GM18867 (cell line): ENCODE results near the gene HNRNPA0.
A peak's percentile ranks its signal among the peaks of the same experiment; 100 is the strongest.
"Not testable (repeated sequence)": the region's sequence is repeated elsewhere in the genome, so short reads cannot be mapped to it uniquely, and the experiment has no call there.

Experiments
- ATAC-seq: cut with Tn5 transposase; IDR thresholded peaks from one replicate; pipeline ENCODE4 v1.9.1; 2021; ENCODE audit warnings: mild to moderate bottlenecking, moderate library complexity; ENCODE audit not compliant: unreplicated experiment

Gene HNRNPA0

DNA sequence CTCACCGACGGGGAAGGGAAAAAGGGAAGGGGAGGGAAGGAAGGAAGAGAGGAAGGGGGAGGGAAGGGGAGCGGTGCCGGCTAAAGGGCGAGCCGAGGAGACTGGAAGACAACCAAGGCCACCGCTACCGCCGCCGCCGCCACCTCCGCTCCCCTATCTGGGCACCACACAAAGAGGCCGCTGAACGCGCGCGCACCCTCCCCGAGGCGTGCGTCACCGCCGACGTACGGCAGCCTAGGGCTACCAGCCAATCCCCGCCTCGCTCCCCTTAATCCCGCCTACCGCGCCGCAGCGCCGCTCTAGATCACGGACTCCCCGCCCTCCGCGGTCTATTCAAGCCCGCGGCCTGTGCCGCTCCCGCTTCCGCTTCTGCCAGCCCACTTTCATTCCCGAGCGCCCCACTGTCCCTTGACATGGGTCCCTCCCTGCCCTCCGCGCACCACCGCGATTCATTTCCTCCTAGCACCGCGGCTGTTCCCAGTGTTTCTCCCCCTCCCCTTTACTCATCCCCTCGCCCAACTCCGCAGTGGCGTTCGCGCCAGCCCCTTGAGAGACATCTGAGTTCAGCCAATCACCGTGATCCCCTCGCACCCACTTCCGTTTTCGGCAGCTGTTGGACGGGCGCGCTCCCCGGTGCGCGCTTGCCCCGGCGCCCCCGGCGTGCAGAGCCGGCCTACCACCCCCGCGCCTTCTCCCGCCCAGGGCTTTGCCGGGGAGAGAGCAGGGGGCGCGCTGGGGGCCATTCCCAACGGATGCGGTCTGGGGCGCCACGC lies at the start of gene HNRNPA0:
HNRNPA0 (minus strand) TSS at position 176 of the 773 bp plus-strand sequence. CDS start 297 bp downstream, outside the sequence.
- ATAC-seq, result peak; percentile 75

DNA sequence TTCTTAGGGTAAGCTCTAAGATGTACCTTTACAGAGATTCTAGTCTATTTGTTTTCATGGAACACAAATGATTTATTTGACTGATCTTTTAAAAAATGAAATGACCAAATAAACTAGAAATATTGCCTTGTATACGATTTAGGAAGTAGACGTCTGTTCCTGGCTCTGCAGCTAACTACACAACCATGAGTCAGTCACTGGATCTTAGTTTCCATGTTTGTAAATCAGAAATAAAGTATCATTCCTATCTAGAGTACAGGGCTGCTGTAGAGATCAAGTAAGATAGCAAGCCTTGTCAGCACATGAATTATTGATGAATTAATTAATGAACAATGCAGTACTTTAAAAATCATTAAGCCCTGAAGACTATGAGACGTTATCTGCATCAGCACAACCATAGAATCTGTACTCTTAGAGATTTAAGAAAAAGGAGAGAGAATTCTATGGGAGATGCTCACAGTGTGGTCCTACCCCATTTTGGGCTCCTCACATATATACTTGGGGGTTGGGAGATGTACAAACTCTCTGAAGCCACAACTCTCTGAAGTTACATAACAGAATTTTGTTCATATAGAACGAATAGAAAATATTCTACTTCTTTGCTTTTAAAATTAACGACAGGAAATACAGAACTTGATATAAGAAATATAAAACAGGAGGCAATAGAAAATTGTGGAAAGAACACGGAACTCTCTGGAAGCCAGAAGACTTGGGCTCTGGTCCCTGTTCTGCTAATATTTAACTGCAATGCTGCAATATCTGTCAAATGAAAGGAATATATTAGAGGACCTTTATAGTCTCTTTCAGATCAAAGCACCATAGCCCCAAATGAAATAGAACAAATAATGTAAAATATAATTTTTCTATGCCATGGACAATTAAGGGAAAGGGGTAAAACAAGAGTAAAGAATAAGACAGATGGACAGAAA lies 48.4 kb upstream of the HNRNPA0 start:
- ATAC-seq, result no peak

DNA sequence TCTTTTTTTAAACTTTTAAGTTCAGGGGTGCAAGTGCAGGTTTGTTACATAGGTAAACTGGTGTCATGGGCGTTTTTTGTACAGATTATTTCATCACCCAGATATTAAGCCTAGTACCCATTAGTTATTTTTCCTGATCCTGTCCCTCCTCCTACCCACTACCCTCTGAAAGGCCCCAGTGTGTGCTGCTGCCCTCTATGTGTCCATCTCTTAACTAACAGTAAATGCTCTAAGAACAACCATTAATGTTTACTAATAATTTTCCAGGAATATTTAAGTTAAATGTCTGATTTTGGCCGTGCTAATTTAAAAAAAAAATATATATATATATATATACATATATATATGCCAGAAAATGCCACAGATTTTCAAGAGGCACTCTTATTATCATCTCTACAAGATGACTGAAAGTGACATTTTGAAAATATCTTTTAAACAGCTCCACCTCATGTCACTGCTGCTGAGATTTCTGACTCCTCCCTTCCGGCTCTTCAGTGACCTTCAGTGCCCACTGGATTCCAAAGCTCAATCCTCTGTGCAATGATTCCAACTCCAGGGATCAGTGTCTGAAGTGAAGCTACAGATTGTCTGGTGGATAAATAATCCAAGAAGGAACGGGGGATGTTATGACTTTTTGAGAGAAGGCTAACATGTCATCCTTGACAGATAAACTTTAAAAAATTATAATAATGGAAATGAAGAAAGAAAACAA lies 46.7 kb upstream of the HNRNPA0 start:
- ATAC-seq, result no peak

DNA sequence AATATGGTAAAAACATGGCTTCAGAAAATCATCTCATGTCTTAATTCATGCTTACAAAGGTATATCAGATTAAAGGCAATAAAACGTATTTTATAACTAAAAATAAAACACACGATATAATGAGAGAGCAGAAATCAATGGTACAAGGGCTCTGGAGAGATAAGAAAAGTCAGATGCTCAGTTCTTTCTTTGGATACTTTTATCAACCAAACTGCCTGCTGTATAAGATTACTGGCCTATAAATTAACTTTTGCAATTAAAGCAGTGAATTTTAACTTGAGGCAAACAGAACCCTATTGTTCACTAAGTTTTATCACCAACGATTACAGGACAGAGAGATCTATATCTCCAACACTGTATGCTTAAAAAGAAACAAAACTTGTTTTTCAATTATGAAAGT lies 42.1 kb upstream of the HNRNPA0 start:
- no peak for ATAC-seq

DNA sequence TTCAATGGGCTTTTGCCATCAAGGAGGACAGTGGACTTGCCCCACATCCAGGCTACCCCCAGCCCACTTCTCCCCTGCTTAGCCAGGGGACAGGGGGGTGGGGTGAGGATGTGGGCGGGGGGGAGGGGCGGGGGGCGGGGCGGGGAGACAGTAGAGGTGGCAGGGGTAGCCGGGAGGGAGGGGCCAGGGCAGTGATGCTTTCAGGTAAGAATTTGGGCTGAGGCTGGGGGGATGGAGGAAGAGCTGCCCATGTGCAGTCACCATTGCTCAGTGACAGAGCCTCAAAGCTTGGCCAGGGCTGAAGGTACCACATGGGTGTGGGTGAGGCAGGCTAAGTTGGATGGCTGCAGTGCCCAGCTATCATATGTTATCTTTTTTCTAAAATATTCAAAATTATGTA lies 40.7 kb upstream of the HNRNPA0 start:
- no peak for ATAC-seq

DNA sequence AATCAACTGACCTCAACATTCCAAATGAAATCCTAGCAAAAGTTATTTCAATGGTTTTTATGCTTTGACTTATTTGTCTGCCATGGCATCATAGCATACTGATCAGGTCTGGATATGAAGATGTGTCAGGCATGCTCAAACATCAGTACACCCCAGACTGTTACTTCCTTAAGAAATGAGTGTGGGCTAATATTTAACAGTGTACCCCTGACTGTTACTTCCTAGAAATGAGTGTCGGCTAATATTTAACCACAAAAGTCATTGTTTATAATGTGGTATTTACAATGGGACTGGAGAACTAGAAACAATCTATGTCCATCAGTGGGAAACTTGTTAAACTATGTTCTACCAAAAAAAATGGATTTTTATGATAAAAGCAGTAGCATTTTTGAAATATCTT lies 38.1 kb upstream of the HNRNPA0 start:
- no peak for ATAC-seq

DNA sequence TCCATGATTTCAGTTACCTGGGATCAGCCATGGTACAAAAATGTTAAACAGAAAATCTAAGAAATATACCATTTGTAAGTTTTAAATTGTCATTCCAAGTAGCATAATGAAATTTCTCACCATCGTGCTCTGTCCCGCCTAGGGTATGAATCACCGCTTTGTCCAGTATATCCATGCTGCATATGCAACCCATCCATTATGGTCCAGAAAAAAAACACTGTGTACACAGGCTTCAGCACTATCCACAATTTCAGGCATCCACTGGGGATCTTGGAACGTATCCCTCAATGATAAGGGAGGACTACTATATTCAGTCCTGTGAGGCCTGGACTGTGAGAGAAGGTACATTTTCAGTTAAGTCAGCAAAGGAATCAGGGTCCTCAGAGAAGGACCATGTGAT lies 37.6 kb upstream of the HNRNPA0 start:
- no peak for ATAC-seq

DNA sequence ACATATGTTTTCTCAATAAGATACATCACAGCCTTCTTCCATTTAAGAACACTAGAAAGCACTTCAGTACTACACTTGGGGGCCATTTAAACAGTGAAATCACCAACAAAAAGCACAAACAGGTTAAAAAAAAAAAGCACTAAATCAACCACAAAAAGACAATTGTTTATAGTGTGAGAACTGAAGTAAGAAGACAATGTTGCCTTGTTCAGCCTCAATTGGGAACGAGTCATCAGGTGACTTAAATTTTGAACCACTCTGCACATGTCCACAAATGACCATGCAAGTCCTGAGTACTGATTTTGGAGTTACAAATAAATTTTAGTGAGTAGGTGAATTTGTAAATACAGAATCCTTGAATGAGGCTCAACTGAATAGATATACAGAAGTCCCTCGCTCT lies 37.2 kb upstream of the HNRNPA0 start:
- no peak for ATAC-seq

DNA sequence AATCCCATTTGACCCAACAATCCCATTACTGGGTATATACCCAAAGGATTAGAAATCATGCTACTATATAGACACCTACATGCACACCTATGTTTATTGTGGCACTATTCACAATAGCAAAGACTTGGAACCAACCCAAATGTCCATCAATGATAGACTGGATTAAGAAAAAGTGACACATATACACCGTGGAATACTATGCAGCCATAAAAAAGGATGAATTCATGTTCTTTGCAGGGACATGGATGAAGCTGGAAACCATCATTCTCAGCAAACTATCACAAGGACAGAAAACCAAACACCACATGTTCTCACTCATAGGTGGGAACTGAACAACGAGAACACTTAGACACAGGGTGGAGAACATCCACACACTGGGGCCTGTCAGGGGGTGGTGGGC lies 34.4 kb upstream of the HNRNPA0 start:
- ATAC-seq, result not testable (repeated sequence)

DNA sequence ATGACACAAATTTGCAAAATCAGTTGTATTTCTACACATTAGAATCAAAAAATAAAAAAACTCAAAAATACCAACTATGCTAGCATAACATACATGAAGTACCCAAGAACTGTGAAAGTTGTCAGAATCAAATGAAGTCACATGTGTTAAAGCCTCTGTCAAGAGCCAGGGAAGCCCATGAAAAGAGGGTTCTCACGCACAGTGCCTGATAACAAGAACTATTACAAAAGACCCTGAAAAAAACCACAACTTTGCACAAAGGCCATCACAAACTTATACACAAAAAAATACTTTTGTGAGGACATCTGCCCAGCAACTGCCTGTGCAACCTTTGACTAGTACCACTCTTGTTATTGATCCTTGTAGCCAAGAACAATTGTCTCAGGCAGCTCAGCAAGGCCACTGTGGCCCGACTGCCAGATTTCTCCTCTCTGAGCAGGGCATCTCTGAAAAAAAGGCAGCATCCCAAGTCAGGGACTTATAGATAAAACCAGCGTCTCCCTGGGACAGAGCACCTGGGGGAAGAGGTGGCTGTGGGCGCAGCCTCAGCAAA lies 28.9 kb upstream of the HNRNPA0 start:
- ATAC-seq, result no peak

DNA sequence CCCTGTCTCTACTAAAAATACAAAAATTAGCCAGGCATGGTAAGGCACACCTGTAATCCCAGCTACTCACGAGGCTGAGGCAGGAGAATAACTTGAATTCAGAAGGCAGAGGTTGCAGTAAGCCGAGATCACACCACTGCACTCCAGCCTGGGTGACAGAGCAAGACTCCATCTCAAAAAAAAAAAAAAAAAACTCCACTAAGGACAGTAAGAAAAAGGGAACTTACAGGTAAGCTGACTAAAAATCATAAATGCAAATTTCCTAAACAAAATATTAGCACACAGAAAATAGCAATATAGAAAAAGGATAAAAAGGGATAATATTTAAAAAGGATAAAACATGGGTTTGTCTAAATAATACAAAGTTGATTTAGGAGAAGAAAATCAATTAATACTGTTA lies 27.9 kb upstream of the HNRNPA0 start:
- ATAC-seq, result no peak

DNA sequence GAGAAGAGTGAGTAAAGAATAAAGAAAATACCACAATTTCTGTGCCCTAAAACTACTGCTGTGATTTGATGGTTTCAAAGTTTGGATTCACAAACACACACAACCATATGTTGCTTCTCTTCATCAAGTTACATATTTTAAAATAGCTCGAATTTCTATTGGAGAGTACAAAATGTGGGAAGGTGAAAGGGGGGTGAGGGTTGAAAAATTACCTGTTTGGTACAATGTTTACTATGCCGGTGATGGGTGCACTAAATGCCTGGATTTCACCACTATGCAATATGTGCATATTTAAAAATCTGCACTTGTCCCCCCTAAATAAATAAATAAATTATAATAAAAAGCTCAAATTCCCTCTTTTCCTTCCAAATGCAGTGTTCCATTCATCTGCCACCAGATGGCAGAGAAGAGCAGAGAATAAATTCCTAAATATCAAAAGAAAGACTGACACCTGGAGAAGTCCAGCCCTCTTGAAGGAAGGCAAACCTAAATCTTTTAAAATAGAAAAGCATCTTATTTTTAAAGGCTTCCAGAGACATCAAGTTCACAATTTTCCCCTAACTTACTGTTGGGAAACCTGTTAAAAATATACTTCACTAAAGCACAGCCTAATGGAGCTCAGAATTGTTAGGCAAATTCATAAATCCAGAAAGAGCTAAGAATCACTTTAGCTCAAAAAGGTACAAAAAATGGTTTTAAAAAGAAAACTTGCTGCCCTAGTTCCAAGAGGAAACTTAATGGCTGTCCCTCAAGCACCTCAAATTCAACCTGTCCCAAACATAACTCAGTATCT lies 24.8 kb upstream of the HNRNPA0 start:
- no peak for ATAC-seq

DNA sequence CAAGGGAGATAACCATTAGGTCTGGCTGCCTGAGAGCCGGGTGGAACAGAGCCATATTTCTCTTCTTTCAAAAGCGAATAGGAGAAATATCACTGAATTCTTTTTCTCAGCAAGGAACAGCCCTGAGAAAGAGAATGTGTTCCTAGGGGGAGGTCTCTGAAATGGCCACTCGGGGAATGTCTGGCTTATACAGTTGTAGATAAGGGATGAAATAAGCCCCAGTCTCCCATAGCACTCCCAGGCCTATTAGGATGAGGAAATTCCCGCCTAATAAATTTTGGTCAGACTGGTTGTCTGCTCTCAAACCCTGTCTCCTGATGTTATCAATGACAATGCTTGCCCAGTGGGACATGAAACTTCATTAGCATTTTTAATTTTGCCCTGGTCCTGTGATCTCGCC lies 13.8 kb upstream of the HNRNPA0 start:
- not testable (repeated sequence) for ATAC-seq

DNA sequence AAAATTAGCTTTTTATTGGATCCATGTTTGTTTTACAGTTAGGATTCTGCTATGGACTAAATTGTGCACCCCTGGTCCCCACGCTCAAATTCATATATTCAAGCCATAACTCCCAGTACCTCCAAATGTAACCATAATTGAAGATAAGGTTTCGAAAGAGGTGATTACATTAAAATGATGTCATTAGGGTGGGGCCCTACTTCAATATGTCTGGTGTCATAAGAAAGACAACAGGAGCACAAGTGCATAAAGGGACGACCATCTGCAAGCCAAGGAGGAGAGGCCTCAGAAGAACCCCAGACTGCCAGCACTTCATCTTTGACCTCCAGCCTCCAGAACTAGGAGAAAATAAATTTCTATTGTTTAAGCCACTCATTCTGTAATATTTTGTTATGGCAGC lies 7.4 kb upstream of the HNRNPA0 start:
- ATAC-seq, result no peak

DNA sequence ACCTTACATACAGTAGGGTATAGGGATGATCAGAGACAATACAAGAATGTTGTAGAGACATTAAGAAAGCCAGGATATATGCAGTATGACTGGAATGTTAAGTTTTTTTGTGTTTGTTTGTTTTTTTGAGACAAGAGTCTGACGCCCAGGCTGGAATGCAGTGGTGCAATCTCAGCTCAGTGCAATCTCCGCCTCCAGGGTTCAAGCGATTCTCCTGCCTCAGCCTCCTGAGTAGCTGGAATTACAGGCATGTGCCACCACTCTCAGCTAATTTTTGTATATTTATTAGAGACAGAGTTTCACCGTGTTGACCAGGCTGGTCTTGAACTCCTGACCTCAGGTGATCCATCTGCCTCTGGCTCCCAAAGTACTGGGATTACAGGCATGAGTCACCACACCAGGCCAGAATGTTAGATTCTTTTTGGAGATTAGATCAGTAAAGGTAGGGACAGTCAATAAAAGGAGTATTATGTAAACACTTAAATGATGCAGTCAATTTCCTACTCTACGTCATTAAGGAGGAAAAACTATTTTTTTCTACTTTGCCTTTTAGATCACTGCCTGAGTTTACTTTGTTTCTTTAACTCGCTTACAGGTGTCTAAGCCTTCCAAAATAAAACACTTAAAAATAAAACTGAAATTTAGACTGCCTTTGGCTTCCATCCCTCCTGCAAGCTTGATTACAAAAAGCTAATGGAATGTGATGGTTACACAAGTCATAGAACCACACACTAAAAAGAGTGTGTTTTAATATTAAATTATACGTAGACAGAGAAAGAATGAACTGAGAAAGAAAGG lies 6.8 kb upstream of the HNRNPA0 start:
- ATAC-seq, result no peak

DNA sequence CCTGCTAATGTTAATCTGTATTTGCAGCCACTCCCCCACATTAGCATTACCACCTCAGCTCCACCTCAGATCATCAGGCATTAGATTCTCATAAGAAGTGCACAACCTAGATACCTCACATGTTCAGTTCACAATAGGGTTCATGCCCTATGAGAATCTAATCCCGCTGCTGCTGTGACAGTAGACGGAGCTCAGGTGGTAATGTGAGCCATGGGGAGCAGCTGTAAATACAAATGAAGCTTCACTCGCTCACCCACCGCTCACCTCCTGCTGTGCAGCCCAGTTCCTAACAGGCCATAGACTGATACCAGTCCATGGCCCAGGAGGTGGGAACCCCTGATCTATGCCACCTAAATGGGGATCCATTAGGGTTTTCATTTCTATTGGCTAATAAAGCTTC lies 6.1 kb upstream of the HNRNPA0 start:
- no peak for ATAC-seq

DNA sequence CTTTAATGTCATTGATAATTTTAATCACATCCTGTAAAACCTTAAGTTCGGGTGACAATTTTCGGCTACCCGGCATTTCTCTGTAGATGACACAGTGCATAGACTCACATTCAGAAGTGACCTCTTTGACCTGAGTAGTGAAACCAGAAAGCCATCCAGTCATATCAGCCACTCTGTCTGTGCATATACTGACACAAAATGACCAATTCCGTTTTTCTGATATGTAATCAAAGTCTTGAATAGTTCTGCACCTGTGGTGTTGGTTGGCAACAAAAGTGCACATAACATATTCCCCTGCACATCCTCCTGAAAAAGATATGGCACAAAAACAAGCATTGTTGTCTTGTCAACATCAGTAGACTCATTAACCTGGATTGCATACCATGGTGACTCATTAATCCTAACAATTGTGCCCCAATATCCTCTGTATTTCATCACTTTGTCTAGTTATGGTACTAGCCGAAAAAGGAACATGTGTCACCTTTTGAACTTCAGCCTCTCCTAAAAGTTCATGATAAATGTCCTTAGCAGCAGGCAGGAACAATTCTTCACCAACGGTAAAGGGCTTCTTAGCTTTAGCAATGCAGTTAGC lies 4.6 kb upstream of the HNRNPA0 start:
- ATAC-seq, result peak; percentile 45

DNA sequence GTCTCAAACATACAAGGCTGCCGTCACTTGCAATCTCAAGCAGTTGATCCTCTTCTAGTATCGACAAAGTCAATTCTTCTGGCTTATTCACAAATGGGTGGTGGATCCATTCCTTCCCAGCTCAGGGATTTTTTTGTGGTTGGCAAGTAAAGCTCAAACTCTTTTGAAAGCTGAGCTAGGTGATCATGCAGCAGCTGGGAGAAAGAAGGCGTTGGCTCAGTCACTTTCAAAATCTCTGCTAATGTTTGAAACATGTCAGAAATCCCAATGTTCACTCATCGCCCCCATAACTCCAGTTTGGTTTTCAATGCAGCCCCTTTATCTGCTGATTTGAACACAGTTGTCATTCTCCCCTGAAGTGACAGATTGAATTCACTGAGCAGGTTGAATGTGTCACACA lies 4.0 kb upstream of the HNRNPA0 start:
- ATAC-seq, result no peak

DNA sequence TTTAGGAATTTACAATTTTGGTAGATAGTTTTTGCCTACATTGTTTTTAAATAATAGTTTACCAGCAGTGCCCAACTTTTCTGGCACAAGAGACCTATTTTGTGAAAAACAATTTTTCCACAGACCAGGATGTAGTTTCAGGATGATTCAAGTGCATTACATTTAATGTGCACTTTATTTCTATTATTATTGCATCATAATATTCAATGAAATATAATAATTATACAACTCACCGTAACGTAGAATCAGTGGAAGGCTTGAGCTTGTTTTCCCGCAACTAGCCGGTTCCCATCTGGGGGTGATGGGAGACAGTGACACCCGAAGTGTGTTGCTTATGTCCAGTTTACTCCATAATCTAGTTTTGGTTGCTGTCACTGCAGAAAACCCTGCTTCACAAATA lies 3.5 kb upstream of the HNRNPA0 start:
- ATAC-seq, result no peak
